Duodenal mucosa (tissue), 2 donors: ENCODE data around the gene SLC6A18.

Experiments
- H3K27ac ChIP-seq: one replicate; pipeline ENCODE4 v1.7.0; 2013; ENCODE audit warnings: low read depth, low read length
- H3K27me3 ChIP-seq, 2 donors: one replicate each; pipeline ENCODE4 v1.7.0; 2013; ENCODE audit warnings: low read length in 2 of 2, control low read depth in 1 of 2; ENCODE audit not compliant: insufficient read depth in 2 of 2, control insufficient read depth in 1 of 2
- H3K36me3 ChIP-seq, 2 donors: one replicate each; pipeline ENCODE4 v1.7.0; 2013; ENCODE audit warnings: low read length in 2 of 2, control low read depth in 1 of 2; ENCODE audit not compliant: insufficient read depth in 2 of 2, control insufficient read depth in 1 of 2
- H3K4me1 ChIP-seq, 2 donors: one replicate each; pipeline ENCODE4 v1.7.0; 2013; ENCODE audit warnings: low read length in 2 of 2, control low read depth in 1 of 2; ENCODE audit not compliant: insufficient read depth in 2 of 2, control insufficient read depth in 1 of 2
- H3K4me3 ChIP-seq, 2 donors: one replicate each; pipeline ENCODE4 v1.7.0; 2013; ENCODE audit warnings: low read length in 2 of 2, low read depth in 1 of 2
- H3K9ac ChIP-seq, 2 donors: one replicate each; pipeline ENCODE4 v1.7.0; 2013; ENCODE audit warnings: low read length in 2 of 2, low read depth in 1 of 2
- H3K9me3 ChIP-seq, 2 donors: one replicate each; pipeline ENCODE4 v1.7.0; 2013; ENCODE audit warnings: low read length in 2 of 2, control low read depth in 1 of 2; ENCODE audit not compliant: control insufficient read depth in 1 of 2

The SLC6A18 gene

DNA sequence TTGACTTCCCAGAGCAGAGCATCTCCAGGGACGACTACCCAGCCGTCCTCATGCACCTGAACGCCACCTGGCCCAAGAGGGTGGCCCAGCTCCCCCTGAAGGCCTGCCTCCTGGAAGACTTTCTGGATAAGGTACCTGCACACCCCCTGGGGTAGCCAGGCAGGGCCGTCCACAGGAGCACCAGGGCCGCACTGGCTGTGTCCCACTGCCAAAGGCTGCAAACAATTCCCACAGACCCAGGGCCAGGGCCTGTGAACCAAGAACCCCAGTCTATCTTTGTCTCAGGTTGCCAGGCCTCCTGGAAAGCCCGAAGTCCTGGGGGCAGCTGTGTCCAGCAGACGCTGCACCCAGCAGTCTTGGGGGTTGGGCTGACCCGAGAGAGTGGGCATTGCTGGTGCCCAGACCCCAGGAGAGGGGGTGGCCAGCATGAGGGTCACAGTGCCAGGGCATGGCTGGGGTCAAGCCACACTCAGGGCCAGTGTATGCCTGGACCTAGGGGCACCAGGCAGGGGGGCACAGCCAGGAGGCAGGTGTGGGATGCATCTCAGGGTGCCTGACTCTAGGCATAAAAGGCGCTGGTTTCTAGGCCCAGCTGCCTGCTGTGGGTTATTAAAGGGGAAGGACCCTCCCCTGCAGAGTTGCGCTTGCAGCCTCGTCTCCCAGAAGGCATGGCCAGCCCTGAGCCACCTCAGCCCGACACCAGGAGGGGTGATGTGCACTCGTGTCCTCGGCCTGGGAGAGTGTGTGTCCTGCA is 17.7 kb downstream of the SLC6A18 start:
- Histone ChIP-seq H3K27ac (no peak overlapping the region), H3K27me3 (peaks cover 6 to 11% of the 10 kb centered on the region in 2 donors)

GRCh38 chr5:1243487-1244130 is 18.4 kb downstream of the SLC6A18 start:
- H3K27ac ChIP-seq, result no peak overlapping the region
- H3K9ac ChIP-seq, result no peak overlapping the region
- peaks cover 6 to 11% of the 10 kb centered on the region in 2 donors for H3K27me3 ChIP-seq
- H3K36me3 ChIP-seq, result no peaks in the 10 kb centered on the region
- H3K4me3 ChIP-seq, result no peak overlapping the region
- H3K4me1 ChIP-seq, result peaks cover 17 to 20% of the 10 kb centered on the region in 2 donors
- H3K9me3 ChIP-seq, result no peaks in the 10 kb centered on the region

More for the DNA sequence above, 17.7 kb downstream of the SLC6A18 start:
- no peak overlapping the region for H3K9ac ChIP-seq
- peaks cover 19 to 21% of the 10 kb centered on the region in 2 donors for H3K4me1 ChIP-seq
- no peaks in the 10 kb centered on the region for H3K36me3 ChIP-seq
- H3K4me3 ChIP-seq, result no peak overlapping the region
- no peaks in the 10 kb centered on the region for H3K9me3 ChIP-seq

GRCh38 chr5:1244255-1244654 is 19.1 kb downstream of the SLC6A18 start:
- H3K9me3 ChIP-seq, result no peaks in the 10 kb centered on the region
- H3K4me1 ChIP-seq, result peaks cover 11 to 13% of the 10 kb centered on the region in 2 donors
- H3K36me3 ChIP-seq, result no peaks in the 10 kb centered on the region
- no peak overlapping the region for H3K4me3 ChIP-seq
- no peak overlapping the region for H3K9ac ChIP-seq
- H3K27ac ChIP-seq, result no peak overlapping the region
- peaks cover 6 to 11% of the 10 kb centered on the region in 2 donors for H3K27me3 ChIP-seq

- peaks cover 6 to 11% of the 10 kb centered on the region in 2 donors for H3K27me3 ChIP-seq
- H3K4me1 ChIP-seq, result peaks cover 4 to 6% of the 10 kb centered on the region in 2 donors
These were observed 19.8 kb downstream of the SLC6A18 start for GRCh38 chr5:1244976-1245375.

GRCh38 chr5:1245905-1246576 is 20.9 kb downstream of the SLC6A18 start:
- peaks cover 6 to 11% of the 10 kb centered on the region in 2 donors for H3K27me3 ChIP-seq
- no peak overlapping the region for H3K9ac ChIP-seq
- H3K4me3 ChIP-seq, result no peak overlapping the region
- no peak overlapping the region for H3K27ac ChIP-seq
- H3K36me3 ChIP-seq, result no peaks in the 10 kb centered on the region
- no peaks in the 10 kb centered on the region for H3K9me3 ChIP-seq
- peaks cover 7 to 10% of the 10 kb centered on the region in 2 donors for H3K4me1 ChIP-seq

More at GRCh38 chr5:1244976-1245375, 19.8 kb downstream of the SLC6A18 start:
- H3K27ac ChIP-seq, result no peak overlapping the region
- no peaks in the 10 kb centered on the region for H3K36me3 ChIP-seq
- no peaks in the 10 kb centered on the region for H3K9me3 ChIP-seq
- H3K9ac ChIP-seq, result no peak overlapping the region
- H3K4me3 ChIP-seq, result no peak overlapping the region

DNA sequence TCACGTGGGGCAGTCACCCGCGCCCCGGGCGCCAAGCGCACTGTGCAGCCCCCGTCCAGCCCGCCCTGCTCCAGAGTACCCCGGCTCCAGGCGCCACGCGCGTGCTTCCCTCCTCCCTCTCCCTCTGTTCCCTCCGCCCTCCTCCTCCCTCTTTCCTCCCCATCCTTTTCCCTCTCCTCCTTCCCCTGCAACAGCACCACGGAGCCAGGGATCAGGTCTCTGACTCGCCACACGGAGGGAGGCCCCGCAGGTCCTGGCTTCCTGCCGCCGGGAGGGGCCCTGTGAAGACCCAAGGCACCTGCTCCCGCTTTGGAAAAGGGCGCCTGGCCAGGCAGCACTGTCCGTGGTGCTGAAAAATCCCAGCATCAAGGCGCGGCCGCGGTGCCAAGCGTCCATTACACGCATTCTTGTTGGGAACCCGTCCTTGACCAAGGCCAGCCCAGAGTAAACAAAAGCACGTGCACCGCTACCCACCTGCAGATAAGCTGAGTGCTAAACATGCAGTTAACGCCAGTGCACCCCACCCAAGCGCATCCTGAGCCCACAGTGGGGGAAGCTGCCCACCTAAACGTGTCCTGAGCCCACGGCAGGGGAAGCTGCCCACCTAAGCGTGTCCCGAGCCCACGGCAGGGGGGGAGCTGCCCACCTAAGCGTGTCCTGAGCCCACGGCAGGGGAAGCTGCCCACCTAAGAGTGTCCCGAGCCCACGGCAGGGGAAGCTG is 21.7 kb downstream of the SLC6A18 start:
- no peaks in the 10 kb centered on the region for H3K36me3 ChIP-seq
- H3K9me3 ChIP-seq, result no peaks in the 10 kb centered on the region
- H3K4me3 ChIP-seq, result no peak overlapping the region
- peaks cover 7 to 16% of the 10 kb centered on the region in 2 donors for H3K4me1 ChIP-seq
- H3K27ac ChIP-seq, result no peak overlapping the region
- H3K9ac ChIP-seq, result no peak overlapping the region
- H3K27me3 ChIP-seq, result peaks cover 6 to 11% of the 10 kb centered on the region in 2 donors

- Histone ChIP-seq H3K27me3 (peaks cover 6 to 11% of the 10 kb centered on the region in 2 donors), H3K4me1 (peaks cover 7 to 18% of the 10 kb centered on the region in 2 donors)
These were observed 22.6 kb downstream of the SLC6A18 start for GRCh38 chr5:1247811-1248210.

GRCh38 chr5:1249366-1250280 is 24.4 kb downstream of the SLC6A18 start:
- H3K9me3 ChIP-seq, result no peaks in the 10 kb centered on the region
- no peak overlapping the region for H3K4me3 ChIP-seq
- H3K9ac ChIP-seq, result no peak overlapping the region
- H3K4me1 ChIP-seq, result peaks cover 7 to 18% of the 10 kb centered on the region in 2 donors
- peaks cover 6 to 11% of the 10 kb centered on the region in 2 donors for H3K27me3 ChIP-seq
- H3K36me3 ChIP-seq, result no peaks in the 10 kb centered on the region
- no peak overlapping the region for H3K27ac ChIP-seq

More at GRCh38 chr5:1247811-1248210, 22.6 kb downstream of the SLC6A18 start:
- Histone ChIP-seq H3K4me3 (no peak overlapping the region), H3K9ac (no peak overlapping the region), H3K9me3 (no peaks in the 10 kb centered on the region), H3K27ac (no peak overlapping the region), H3K36me3 (no peaks in the 10 kb centered on the region)
